ENCODE measurements around the gene NCOR1. TPM values are rescaled to one million over a fixed set of nuclear protein-coding genes. Genes with fewer than 3 reads are reported as not detected.

Gene NCOR1
- polyA plus RNA-seq, 3 donors: 23.2 to 47.0 (median 37.9) TPM

DNA sequence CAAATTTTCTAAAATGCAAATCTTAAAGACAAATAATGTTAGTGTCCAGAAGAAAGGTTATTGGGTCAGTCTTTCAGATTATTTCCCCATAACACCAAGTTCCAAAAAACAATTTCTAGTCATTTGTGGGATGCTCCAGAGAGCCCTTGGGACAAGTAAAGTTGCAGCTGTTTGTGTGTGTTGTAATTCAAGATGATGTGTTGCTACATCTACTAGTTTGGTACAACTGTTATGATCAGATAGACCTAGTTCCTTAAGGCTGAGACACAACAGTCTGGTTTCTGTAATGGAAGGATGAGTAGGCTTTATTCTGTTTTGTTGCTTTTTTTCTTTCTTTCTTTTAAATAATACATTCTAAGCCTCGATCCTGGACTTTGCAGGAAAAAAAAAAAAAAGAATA lies 43.6 kb upstream of the NCOR1 start:
- peak overlapping the region in 1 of 2 donors; percentile 14 for H3K27ac ChIP-seq (ENCODE audit: low read depth in 1 of 2, low read length in 2 of 2)
- Mint-ChIP-seq H3K27me3 (ENCODE audit: low read depth in 3 of 3) (no peaks in the 10 kb centered on the region), H3K4me3 (no peak overlapping the region), H3K4me1 (peaks cover 20% of the 10 kb centered on the region), H3K27ac (no peak overlapping the region), H3K36me3 (peaks cover 0 to 10% of the 10 kb centered on the region in 2 donors), H3K9me3 (peaks cover 2 to 10% (median 6%) of the 10 kb centered on the region in 7 donors)
- H3K9ac ChIP-seq (ENCODE audit: insufficient read depth, low read length, poor library complexity, severe bottlenecking): no peak overlapping the region
- no peak overlapping the region for H3K4me3 ChIP-seq (replicated peaks in 1 of 3; ENCODE audit: low read depth in 2 of 3, low read length in 3 of 3)
- no peaks in the 10 kb centered on the region for H3K27me3 ChIP-seq (ENCODE audit: control insufficient read depth in 2 of 2, insufficient read depth in 2 of 2, low read length in 2 of 2)
- H2AFZ ChIP-seq (ENCODE audit: insufficient read depth, low read depth, low read length, poor library complexity, severe bottlenecking): no peak overlapping the region
- no peak for TF ChIP-seq CTCF (IDR thresholded peaks at IDR 0.05)
- intact Hi-C loops (cut with micrococcal nuclease): no loop called here
- no CpG with 5 or more reads among the region's 1 CpG for WGBS (ENCODE audit: insufficient coverage)
- H3K79me2 ChIP-seq (ENCODE audit: insufficient read depth, low read length): no peaks in the 10 kb centered on the region
- H3K9me3 ChIP-seq (replicated peaks in 1 of 2; ENCODE audit: control insufficient read depth in 1 of 2, insufficient read depth in 1 of 2, low read length in 2 of 2): peaks cover 0 to 7% of the 10 kb centered on the region in 2 donors
- no peaks in the 10 kb centered on the region for H4K20me1 ChIP-seq (ENCODE audit: insufficient read depth, low read length)
- peak in 1 of 3 donors; percentile 4 for DNase-seq
- H3K36me3 ChIP-seq (replicated peaks in 1 of 2; ENCODE audit: control insufficient read depth in 1 of 2, insufficient read depth in 2 of 2, low read length in 2 of 2): no peaks in the 10 kb centered on the region
- no peak overlapping the region for H3K4me2 ChIP-seq (replicated peaks; ENCODE audit: extremely low read depth, low read length, poor library complexity, severe bottlenecking)
- peaks cover 14 to 15% of the 10 kb centered on the region in 2 donors for H3K4me1 ChIP-seq (ENCODE audit: control insufficient read depth in 1 of 2, insufficient read depth in 2 of 2, low read length in 2 of 2)

- H3K9ac ChIP-seq (ENCODE audit: insufficient read depth, low read length, poor library complexity, severe bottlenecking): no peak overlapping the region
- no peaks in the 10 kb centered on the region for H4K20me1 ChIP-seq (ENCODE audit: insufficient read depth, low read length)
- intact Hi-C loops (cut with micrococcal nuclease): no loop called here
- H3K4me2 ChIP-seq (replicated peaks; ENCODE audit: extremely low read depth, low read length, poor library complexity, severe bottlenecking): no peak overlapping the region
- DNase-seq: no peak
- Mint-ChIP-seq H3K27ac (peak overlapping the region in 6 of 7 donors; percentile 3 to 86 (median 62)), H3K9me3 (peaks cover 0 to 8% (median 5%) of the 10 kb centered on the region in 7 donors), H3K4me3 (no peak overlapping the region), H3K36me3 (peaks cover 3 to 4% of the 10 kb centered on the region in 2 donors), H3K4me1 (peaks cover 20% of the 10 kb centered on the region), H3K27me3 (ENCODE audit: low read depth in 3 of 3) (no peaks in the 10 kb centered on the region)
- peaks cover 0 to 6% of the 10 kb centered on the region in 2 donors for H3K9me3 ChIP-seq (replicated peaks in 1 of 2; ENCODE audit: control insufficient read depth in 1 of 2, insufficient read depth in 1 of 2, low read length in 2 of 2)
- no peaks in the 10 kb centered on the region for H3K79me2 ChIP-seq (ENCODE audit: insufficient read depth, low read length)
- H3K27me3 ChIP-seq (ENCODE audit: control insufficient read depth in 2 of 2, insufficient read depth in 2 of 2, low read length in 2 of 2): no peaks in the 10 kb centered on the region
- peak overlapping the region; percentile 41 to 60 for H3K27ac ChIP-seq (ENCODE audit: low read depth in 1 of 2, low read length in 2 of 2)
- TF ChIP-seq CTCF (IDR thresholded peaks at IDR 0.05): no peak
- peak overlapping the region; percentile 24 for H2AFZ ChIP-seq (ENCODE audit: insufficient read depth, low read depth, low read length, poor library complexity, severe bottlenecking)
- WGBS (ENCODE audit: insufficient coverage): 81% methylated on average over 3 of the region's 4 CpGs
- H3K4me1 ChIP-seq (ENCODE audit: control insufficient read depth in 1 of 2, insufficient read depth in 2 of 2, low read length in 2 of 2): peaks cover 14 to 15% of the 10 kb centered on the region in 2 donors
- H3K4me3 ChIP-seq (replicated peaks in 1 of 3; ENCODE audit: low read depth in 2 of 3, low read length in 3 of 3): no peak overlapping the region
- H3K36me3 ChIP-seq (replicated peaks in 1 of 2; ENCODE audit: control insufficient read depth in 1 of 2, insufficient read depth in 2 of 2, low read length in 2 of 2): no peaks in the 10 kb centered on the region
Observed at GRCh38 chr17:16255481-16255921, 40.2 kb upstream of the NCOR1 start.

Measured in CD14-positive monocyte (primary cell).